HG02610 (cell line): Measurements from ENCODE around the gene PLCXD1.
"Not testable (repeated sequence)": the region's sequence is repeated elsewhere in the genome, so short reads cannot be mapped to it uniquely, and the experiment has no call there.

ENCODE experiments used
- ATAC-seq: cut with Tn5 transposase; IDR thresholded peaks from one replicate; pipeline ENCODE4 v1.9.1; 2021; ENCODE audit warnings: mild to moderate bottlenecking, moderate library complexity; ENCODE audit not compliant: unreplicated experiment

The PLCXD1 gene

GRCh38 chrX:349702-350101 lies 68.5 kb downstream of the PLCXD1 start:
- no peak for ATAC-seq

GRCh38 chrX:350148-350533 lies 69.0 kb downstream of the PLCXD1 start:
- no peak for ATAC-seq

GRCh38 chrX:350534-351323 lies 69.5 kb downstream of the PLCXD1 start:
- ATAC-seq: no peak

- not testable (repeated sequence) for ATAC-seq
Observed at GRCh38 chrX:351324-351641, 70.1 kb downstream of the PLCXD1 start.

GRCh38 chrX:351736-352135 lies 70.6 kb downstream of the PLCXD1 start:
- ATAC-seq: no peak

- no peak for ATAC-seq
Observed at GRCh38 chrX:352181-352580, 71.0 kb downstream of the PLCXD1 start.

- ATAC-seq: no peak
Observed at GRCh38 chrX:352582-353314, 71.6 kb downstream of the PLCXD1 start.
